Osteoblast (primary cell): Measurements from ENCODE around the gene CFHR4. TPM values are rescaled to one million over a fixed set of nuclear protein-coding genes. Genes with fewer than 3 reads are reported as not detected.

ENCODE experiments used
- DNase-seq: peaks from one replicate; pipeline ENCODE4 v3.0.0; 2011; ENCODE audit warnings: low spot score, mixed read lengths; ENCODE audit not compliant: insufficient read length; ENCODE audit errors: missing footprints
- H2AFZ ChIP-seq: 2 replicates; pipeline ENCODE4 v1.6.0; 2011; ENCODE audit warnings: mild to moderate bottlenecking, low read length
- H3K27ac ChIP-seq: 2 replicates; pipeline ENCODE4 v1.5.1; 2011; ENCODE audit warnings: mild to moderate bottlenecking, low read depth, low read length, moderate library complexity
- H3K27me3 ChIP-seq: 2 replicates; pipeline ENCODE4 v1.6.0; 2012; ENCODE audit warnings: mild to moderate bottlenecking, control low read depth, inconsistent platforms, low read length, moderate library complexity; ENCODE audit not compliant: insufficient read depth
- H3K36me3 ChIP-seq: 2 replicates; pipeline ENCODE4 v1.5.1; 2011; ENCODE audit warnings: mild to moderate bottlenecking, low read length, control low read depth, moderate library complexity; ENCODE audit not compliant: insufficient read depth
- H3K4me1 ChIP-seq: 2 replicates; pipeline ENCODE4 v1.5.1; 2011; ENCODE audit warnings: mild to moderate bottlenecking, low read length, control low read depth, moderate library complexity; ENCODE audit not compliant: insufficient read depth
- H3K4me2 ChIP-seq: 2 replicates; pipeline ENCODE4 v1.6.0; 2011; ENCODE audit warnings: mild to moderate bottlenecking, low read length; ENCODE audit not compliant: insufficient read depth
- H3K4me3 ChIP-seq: fragments of 200-600 bp; sonication (generic); 3 replicates; pipeline ENCODE4 v1.5.1; 2012; ENCODE audit warnings: mild to moderate bottlenecking, low read length, inconsistent platforms; ENCODE audit not compliant: insufficient read depth
- H3K79me2 ChIP-seq: 2 replicates; pipeline ENCODE4 v1.6.0; 2012; ENCODE audit warnings: mild to moderate bottlenecking, low read length, control low read depth, inconsistent platforms; ENCODE audit not compliant: insufficient read depth
- H3K9me3 ChIP-seq: 2 replicates; pipeline ENCODE4 v1.5.1; 2011; ENCODE audit warnings: low read depth, low read length, control low read depth
- H4K20me1 ChIP-seq: 2 replicates; pipeline ENCODE4 v1.6.0; 2012; ENCODE audit warnings: mild to moderate bottlenecking, low read length, control low read depth; ENCODE audit not compliant: insufficient read depth
- total RNA-seq: library from RNA; depleted of rRNA; stranded (reverse); fragments of >200 nt; gene quantifications from 2 replicates; pipeline ENCODE4 v1.2.3, GENCODE V29; 2012
- TF ChIP-seq, protein P1 (sequence below): IDR thresholded peaks from 2 replicates; pipeline ENCODE4 v1.5.1; 2011; ENCODE audit warnings: mild to moderate bottlenecking, low read depth, low read length, moderate library complexity; ENCODE audit errors: extremely low read depth

The CFHR4 gene
- total RNA-seq, 1 donor, result not detected

- no peaks in the 10 kb centered on the region for H3K4me1 ChIP-seq
- H3K4me3 ChIP-seq, result no peak overlapping the region
- no peak overlapping the region for H2AFZ ChIP-seq
- H3K9me3 ChIP-seq, result no peaks in the 10 kb centered on the region
- H3K4me2 ChIP-seq, result no peak overlapping the region
- no peaks in the 10 kb centered on the region for H3K36me3 ChIP-seq
- H3K27ac ChIP-seq, result no peak overlapping the region
- no peaks in the 10 kb centered on the region for H4K20me1 ChIP-seq
- H3K79me2 ChIP-seq, result no peaks in the 10 kb centered on the region
- peak; percentile 11 for DNase-seq
- no peaks in the 10 kb centered on the region for H3K27me3 ChIP-seq
- TF ChIP-seq, protein P1, sequence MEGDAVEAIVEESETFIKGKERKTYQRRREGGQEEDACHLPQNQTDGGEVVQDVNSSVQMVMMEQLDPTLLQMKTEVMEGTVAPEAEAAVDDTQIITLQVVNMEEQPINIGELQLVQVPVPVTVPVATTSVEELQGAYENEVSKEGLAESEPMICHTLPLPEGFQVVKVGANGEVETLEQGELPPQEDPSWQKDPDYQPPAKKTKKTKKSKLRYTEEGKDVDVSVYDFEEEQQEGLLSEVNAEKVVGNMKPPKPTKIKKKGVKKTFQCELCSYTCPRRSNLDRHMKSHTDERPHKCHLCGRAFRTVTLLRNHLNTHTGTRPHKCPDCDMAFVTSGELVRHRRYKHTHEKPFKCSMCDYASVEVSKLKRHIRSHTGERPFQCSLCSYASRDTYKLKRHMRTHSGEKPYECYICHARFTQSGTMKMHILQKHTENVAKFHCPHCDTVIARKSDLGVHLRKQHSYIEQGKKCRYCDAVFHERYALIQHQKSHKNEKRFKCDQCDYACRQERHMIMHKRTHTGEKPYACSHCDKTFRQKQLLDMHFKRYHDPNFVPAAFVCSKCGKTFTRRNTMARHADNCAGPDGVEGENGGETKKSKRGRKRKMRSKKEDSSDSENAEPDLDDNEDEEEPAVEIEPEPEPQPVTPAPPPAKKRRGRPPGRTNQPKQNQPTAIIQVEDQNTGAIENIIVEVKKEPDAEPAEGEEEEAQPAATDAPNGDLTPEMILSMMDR, result no peak
These were observed 64.0 kb downstream of the CFHR4 start for GRCh38 chr1:196951711-196952394.

DNA sequence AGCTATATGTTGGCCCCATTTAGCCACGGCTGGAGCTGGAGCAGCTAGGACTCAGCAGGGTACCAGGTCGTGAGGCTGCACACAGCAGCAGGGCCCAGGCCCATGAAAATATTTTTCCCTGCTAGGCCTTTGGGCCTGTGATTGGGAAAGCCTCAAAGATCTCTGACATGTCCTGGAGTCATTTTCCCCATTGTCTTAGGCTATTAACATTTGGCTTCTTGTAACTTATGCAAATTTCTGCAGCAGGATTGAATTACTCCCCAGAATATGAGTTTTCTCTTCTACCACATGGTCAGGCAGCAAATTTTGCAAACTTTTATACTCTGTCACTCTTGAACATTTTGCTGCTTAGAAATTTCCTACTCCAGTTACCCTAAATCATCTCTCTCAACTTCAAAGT, 66.9 kb downstream of the CFHR4 start:
- DNase-seq, result no peak
- TF ChIP-seq, protein P1, result no peak
- no peaks in the 10 kb centered on the region for H3K4me1 ChIP-seq
- H3K4me2 ChIP-seq, result no peak overlapping the region
- no peaks in the 10 kb centered on the region for H4K20me1 ChIP-seq
- no peak overlapping the region for H3K4me3 ChIP-seq
- no peaks in the 10 kb centered on the region for H3K36me3 ChIP-seq
- no peaks in the 10 kb centered on the region for H3K9me3 ChIP-seq
- no peak overlapping the region for H3K27ac ChIP-seq
- H3K27me3 ChIP-seq, result no peaks in the 10 kb centered on the region
- no peak overlapping the region for H2AFZ ChIP-seq
- H3K79me2 ChIP-seq, result no peaks in the 10 kb centered on the region

DNA sequence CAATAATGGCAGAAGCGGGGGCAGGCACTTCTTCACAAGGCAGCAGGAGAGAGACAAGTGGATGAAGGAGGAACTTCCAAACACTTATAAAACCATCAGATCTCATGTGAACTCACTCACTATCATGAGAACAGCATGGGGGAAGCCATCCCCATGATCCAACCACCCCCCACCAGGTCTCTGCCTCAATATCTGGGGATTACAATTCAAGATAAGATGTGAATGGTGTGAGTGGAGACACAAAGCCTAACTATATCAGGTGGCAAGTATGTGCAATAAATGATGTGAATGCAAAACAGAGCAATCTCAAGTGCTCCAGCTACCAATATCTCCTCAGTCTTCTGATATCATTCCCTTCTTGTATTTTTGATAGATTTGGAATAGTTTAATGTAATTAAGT, 68.1 kb downstream of the CFHR4 start:
- Histone ChIP-seq H3K4me3 (no peak overlapping the region), H4K20me1 (no peaks in the 10 kb centered on the region), H3K27me3 (no peaks in the 10 kb centered on the region), H3K79me2 (no peaks in the 10 kb centered on the region), H3K4me1 (no peaks in the 10 kb centered on the region), H3K36me3 (no peaks in the 10 kb centered on the region), H3K27ac (no peak overlapping the region), H3K9me3 (no peaks in the 10 kb centered on the region), H3K4me2 (no peak overlapping the region), H2AFZ (no peak overlapping the region)
- DNase-seq, result no peak
- TF ChIP-seq, protein P1, result no peak

GRCh38 chr1:196960854-196961253, 73.0 kb downstream of the CFHR4 start:
- Histone ChIP-seq H3K27me3 (no peaks in the 10 kb centered on the region), H2AFZ (no peak overlapping the region), H4K20me1 (no peaks in the 10 kb centered on the region), H3K4me2 (no peak overlapping the region), H3K79me2 (no peaks in the 10 kb centered on the region), H3K4me3 (no peak overlapping the region), H3K4me1 (no peaks in the 10 kb centered on the region), H3K36me3 (no peaks in the 10 kb centered on the region), H3K9me3 (no peaks in the 10 kb centered on the region), H3K27ac (no peak overlapping the region)
- no peak for DNase-seq
- TF ChIP-seq, protein P1, result no peak

Other genes with a start within 250 kb of the CFHR4 start
- gene CFH, start 236.0 kb upstream of the CFHR4 start, total RNA-seq, result 145 and 164 TPM in 2 replicates
- 0.36 TPM in 1 of 2 replicates, not detected in the other for gene CFHR3, start 113.2 kb upstream of the CFHR4 start, total RNA-seq
- gene CFHR1, start 68.3 kb upstream of the CFHR4 start, total RNA-seq, result not detected in 2 replicates
- gene CFHR2, start 55.7 kb downstream of the CFHR4 start, total RNA-seq, result not detected in 2 replicates
- not detected in 2 replicates for gene CFHR5, start 89.5 kb downstream of the CFHR4 start, total RNA-seq
- gene F13B, start 179.2 kb downstream of the CFHR4 start, total RNA-seq, result under 0.01 TPM in 1 of 2 replicates, not detected in the other